ENCODE measurements around the gene UBA3. TPM values are rescaled to one million over a fixed set of nuclear protein-coding genes. Genes with fewer than 3 reads are reported as not detected.

The UBA3 gene
- total and polyA plus RNA-seq, 2 experiments from 2014 or later: 43.3 to 59.8 TPM

GRCh38 chr3:69118555-69118954, 38.4 kb upstream of the UBA3 start:
- Histone ChIP-seq H4K20me1 (ENCODE audit: insufficient read depth, poor library complexity, severe bottlenecking) (no peaks in the 10 kb centered on the region), H3K79me2 (no peaks in the 10 kb centered on the region), H3K4me3 (no peak overlapping the region), H3K4me1 (ENCODE audit: insufficient read depth) (no peaks in the 10 kb centered on the region), H3K9me2 (replicated peaks; ENCODE audit: insufficient read depth) (no peaks in the 10 kb centered on the region), H3K9me3 (ENCODE audit: low read depth) (no peaks in the 10 kb centered on the region), H3K27ac (no peak overlapping the region), H3K4me2 (no peak overlapping the region), H2AFZ (no peak overlapping the region), H3K27me3 (no peaks in the 10 kb centered on the region), H3K36me3 (replicated peaks; ENCODE audit: insufficient read depth, low read depth) (no peaks in the 10 kb centered on the region)
- DNase-seq (ENCODE audit: low spot score): no peak
- TF ChIP-seq CTCF (IDR thresholded peaks at IDR 0.05; ENCODE audit: poor library complexity): no peak
- no peak for TF ChIP-seq EZH2 (IDR thresholded peaks at IDR 0.05; ENCODE audit: borderline replicate concordance)
- TF ChIP-seq EZH2phosphoT487 (IDR thresholded peaks at IDR 0.05; ENCODE audit: low read depth, severe bottlenecking, unreplicated experiment): no peak
- 94% methylated on average over 12 of the region's 12 CpGs for WGBS (ENCODE audit: low lambda C conversion rate, missing lambda C conversion rate)

GRCh38 chr3:69116897-69117296, 36.7 kb upstream of the UBA3 start:
- Histone ChIP-seq H2AFZ (no peak overlapping the region), H3K9me2 (replicated peaks; ENCODE audit: insufficient read depth) (no peaks in the 10 kb centered on the region), H3K4me2 (no peak overlapping the region), H3K4me1 (ENCODE audit: insufficient read depth) (no peaks in the 10 kb centered on the region), H3K27ac (no peak overlapping the region), H3K27me3 (no peaks in the 10 kb centered on the region), H4K20me1 (ENCODE audit: insufficient read depth, poor library complexity, severe bottlenecking) (no peaks in the 10 kb centered on the region), H3K36me3 (replicated peaks; ENCODE audit: insufficient read depth, low read depth) (no peaks in the 10 kb centered on the region), H3K79me2 (no peaks in the 10 kb centered on the region), H3K9me3 (ENCODE audit: low read depth) (no peaks in the 10 kb centered on the region), H3K4me3 (no peak overlapping the region)
- DNase-seq (ENCODE audit: low spot score): no peak
- no peak for TF ChIP-seq EZH2phosphoT487 (IDR thresholded peaks at IDR 0.05; ENCODE audit: low read depth, severe bottlenecking, unreplicated experiment)
- no peak for TF ChIP-seq CTCF (IDR thresholded peaks at IDR 0.05; ENCODE audit: poor library complexity)
- no peak for TF ChIP-seq EZH2 (IDR thresholded peaks at IDR 0.05; ENCODE audit: borderline replicate concordance)
- 73% methylated on average over 3 of the region's 3 CpGs for WGBS (ENCODE audit: low lambda C conversion rate, missing lambda C conversion rate)

GRCh38 chr3:69116162-69116561, 36.0 kb upstream of the UBA3 start:
- TF ChIP-seq EZH2 (IDR thresholded peaks at IDR 0.05; ENCODE audit: borderline replicate concordance) (no peak), EZH2phosphoT487 (IDR thresholded peaks at IDR 0.05; ENCODE audit: low read depth, severe bottlenecking, unreplicated experiment) (no peak), CTCF (IDR thresholded peaks at IDR 0.05; ENCODE audit: poor library complexity) (no peak)
- no peak overlapping the region for H3K27ac ChIP-seq
- WGBS (ENCODE audit: low lambda C conversion rate, missing lambda C conversion rate): 77% methylated on average over 4 of the region's 4 CpGs
- no peaks in the 10 kb centered on the region for H3K9me3 ChIP-seq (ENCODE audit: low read depth)
- H3K4me2 ChIP-seq: no peak overlapping the region
- no peak for DNase-seq (ENCODE audit: low spot score)
- no peaks in the 10 kb centered on the region for H3K36me3 ChIP-seq (replicated peaks; ENCODE audit: insufficient read depth, low read depth)
- H3K4me3 ChIP-seq: no peak overlapping the region
- no peak overlapping the region for H2AFZ ChIP-seq
- no peaks in the 10 kb centered on the region for H3K27me3 ChIP-seq
- H3K4me1 ChIP-seq (ENCODE audit: insufficient read depth): no peaks in the 10 kb centered on the region
- H3K9me2 ChIP-seq (replicated peaks; ENCODE audit: insufficient read depth): no peaks in the 10 kb centered on the region
- no peaks in the 10 kb centered on the region for H4K20me1 ChIP-seq (ENCODE audit: insufficient read depth, poor library complexity, severe bottlenecking)
- H3K79me2 ChIP-seq: no peaks in the 10 kb centered on the region

- H2AFZ ChIP-seq: no peak overlapping the region
- no peaks in the 10 kb centered on the region for H3K4me1 ChIP-seq (ENCODE audit: insufficient read depth)
- H3K27me3 ChIP-seq: no peaks in the 10 kb centered on the region
- H3K27ac ChIP-seq: no peak overlapping the region
- no peaks in the 10 kb centered on the region for H3K79me2 ChIP-seq
- TF ChIP-seq CTCF (IDR thresholded peaks at IDR 0.05; ENCODE audit: poor library complexity) (no peak), EZH2 (IDR thresholded peaks at IDR 0.05; ENCODE audit: borderline replicate concordance) (no peak), EZH2phosphoT487 (IDR thresholded peaks at IDR 0.05; ENCODE audit: low read depth, severe bottlenecking, unreplicated experiment) (no peak)
- H3K9me3 ChIP-seq (ENCODE audit: low read depth): no peaks in the 10 kb centered on the region
- no peaks in the 10 kb centered on the region for H3K9me2 ChIP-seq (replicated peaks; ENCODE audit: insufficient read depth)
- no peak overlapping the region for H3K4me3 ChIP-seq
- H3K36me3 ChIP-seq (replicated peaks; ENCODE audit: insufficient read depth, low read depth): no peaks in the 10 kb centered on the region
- no peak for DNase-seq (ENCODE audit: low spot score)
- no peak overlapping the region for H3K4me2 ChIP-seq
- H4K20me1 ChIP-seq (ENCODE audit: insufficient read depth, poor library complexity, severe bottlenecking): no peaks in the 10 kb centered on the region
- WGBS (ENCODE audit: low lambda C conversion rate, missing lambda C conversion rate): 52% methylated on average over 2 of the region's 2 CpGs
These were observed 35.6 kb upstream of the UBA3 start for GRCh38 chr3:69115731-69116130.

Measured in hepatocyte (in vitro differentiated cells).